IMR-90 (cell line): ENCODE results near the gene LMTK2. TPM values are rescaled to one million over a fixed set of nuclear protein-coding genes. Genes with fewer than 3 reads are reported as not detected.

Source experiments
- ATAC-seq: fragments of 200-7000 bp; cut with Tn5 transposase; 2 replicates; pipeline ENCODE4 v1.9.1; 2020; ENCODE audit warnings: low read depth, mild to moderate bottlenecking, moderate library complexity
- BruUV-seq: library from RNA; stranded (reverse); fragments of 400-500 nt; replicated peaks from 2 replicates; lab custom pipeline; 2021; lab: Mats Ljungman, UMichigan
- CTCF ChIA-PET: fragments of 300-600 bp; formaldehyde crosslinking; extraction: SDS; loops from one replicate; lab custom pipeline; 2021; ENCODE audit warnings: antibody characterized with exemption; lab: Yijun Ruan, JAX
- POLR2A ChIA-PET: fragments of 300-600 bp; sonication (Branson Sonifier 250); formaldehyde crosslinking; loops from one replicate; lab custom pipeline; 2022; ENCODE audit warnings: antibody characterized with exemption; ENCODE audit not compliant: unreplicated experiment; lab: Charles Lee
- DNase-seq: peaks from one replicate; pipeline ENCODE4 v3.0.0; 2013
- H2AFZ ChIP-seq: replicated peaks from 2 replicates; pipeline ENCODE3; 2013; ENCODE audit warnings: low read length, mild to moderate bottlenecking; ENCODE audit not compliant: poor library complexity
- H2AK5ac ChIP-seq: 2 replicates; pipeline ENCODE4 v1.6.1; 2013; ENCODE audit warnings: low read depth, low read length, inconsistent platforms
- H2AK9ac ChIP-seq: replicated peaks from 2 replicates; pipeline ENCODE3; 2013; ENCODE audit warnings: mild to moderate bottlenecking, low read depth, low read length, moderate library complexity; ENCODE audit not compliant: poor library complexity
- H2BK120ac ChIP-seq: 2 replicates; pipeline ENCODE4 v1.6.1; 2013; ENCODE audit warnings: low read depth, low read length, inconsistent platforms
- H2BK15ac ChIP-seq: 3 replicates; pipeline ENCODE4 v1.6.1; 2013; ENCODE audit warnings: low read depth, low read length, inconsistent platforms
- H2BK20ac ChIP-seq: 2 replicates; pipeline ENCODE4 v1.6.1; 2013; ENCODE audit warnings: low read depth, mild to moderate bottlenecking, inconsistent platforms, low read length, moderate library complexity
- H2BK5ac ChIP-seq: 2 replicates; pipeline ENCODE4 v1.6.1; 2013; ENCODE audit warnings: mild to moderate bottlenecking, low read depth, low read length, inconsistent platforms; ENCODE audit not compliant: poor library complexity, severe bottlenecking
- H3K14ac ChIP-seq: replicated peaks from 2 replicates; pipeline ENCODE4 v1.6.1; 2013; ENCODE audit warnings: low read depth, low read length, inconsistent platforms
- H3K18ac ChIP-seq: 2 replicates; pipeline ENCODE4 v1.6.1; 2013; ENCODE audit warnings: low read depth, low read length, control low read depth
- H3K23ac ChIP-seq: 2 replicates; pipeline ENCODE4 v1.6.1; 2013; ENCODE audit warnings: low read depth, low read length, inconsistent platforms
- H3K27ac ChIP-seq: 2 replicates; pipeline ENCODE4 v1.5.1; 2013; ENCODE audit warnings: mild to moderate bottlenecking, control low read depth, low read length; ENCODE audit not compliant: insufficient read depth
- H3K27me3 ChIP-seq: 2 replicates; pipeline ENCODE4 v1.6.1; 2013; ENCODE audit warnings: low read length; ENCODE audit not compliant: control insufficient read depth, insufficient read depth
- H3K36me3 ChIP-seq: 2 replicates; pipeline ENCODE4 v1.6.1; 2013; ENCODE audit warnings: low read length, mixed read lengths; ENCODE audit not compliant: control insufficient read depth, insufficient read depth
- H3K4ac ChIP-seq: 2 replicates; pipeline ENCODE4 v1.6.1; 2013; ENCODE audit warnings: low read depth, low read length, inconsistent platforms
- H3K4me1 ChIP-seq: 2 replicates; pipeline ENCODE4 v1.6.1; 2013; ENCODE audit warnings: low read length, mixed read lengths; ENCODE audit not compliant: control insufficient read depth, insufficient read depth
- H3K4me2 ChIP-seq: 2 replicates; pipeline ENCODE4 v1.6.1; 2013; ENCODE audit warnings: low read depth, mild to moderate bottlenecking, control low read depth, low read length, moderate library complexity
- H3K4me3 ChIP-seq: 2 replicates; pipeline ENCODE4 v1.5.1; 2013; ENCODE audit warnings: low read depth, mild to moderate bottlenecking, control low read depth, low read length, moderate library complexity; ENCODE audit not compliant: insufficient read depth
- H3K56ac ChIP-seq: 2 replicates; pipeline ENCODE4 v1.6.1; 2013; ENCODE audit warnings: low read length, inconsistent platforms; ENCODE audit not compliant: insufficient read depth; ENCODE audit errors: extremely low read depth
- H3K79me1 ChIP-seq, 2 experiments: 2 replicates each; pipeline ENCODE4 v1.6.1; 2013; ENCODE audit warnings: low read length in 2 of 2, inconsistent platforms in 1 of 2, low read depth in 1 of 2
- H3K9ac ChIP-seq: 2 replicates; pipeline ENCODE4 v1.6.1; 2013; ENCODE audit warnings: low read depth, low read length, control low read depth
- H3K9me1 ChIP-seq: 2 replicates; pipeline ENCODE4 v1.6.1; 2013; ENCODE audit warnings: low read length, inconsistent platforms; ENCODE audit not compliant: insufficient read depth
- H3K9me3 ChIP-seq: 2 replicates; pipeline ENCODE4 v1.6.1; 2013; ENCODE audit warnings: low read length; ENCODE audit not compliant: control insufficient read depth, insufficient read depth
- H4K20me1 ChIP-seq: 2 replicates; pipeline ENCODE4 v1.6.1; 2013; ENCODE audit warnings: low read length, inconsistent platforms; ENCODE audit not compliant: insufficient read depth
- H4K5ac ChIP-seq: 2 replicates; pipeline ENCODE4 v1.6.1; 2013; ENCODE audit warnings: mild to moderate bottlenecking, low read depth, low read length, control low read depth
- H4K8ac ChIP-seq, 2 experiments: 2 replicates each; pipeline ENCODE4 v1.6.1; 2013; ENCODE audit warnings: low read depth in 2 of 2, low read length in 2 of 2, control low read depth in 1 of 2, inconsistent platforms in 1 of 2
- H4K91ac ChIP-seq: 2 replicates; pipeline ENCODE4 v1.6.1; 2013; ENCODE audit warnings: low read depth, low read length, inconsistent platforms; ENCODE audit not compliant: insufficient read depth
- BHLHE40 ChIP-seq: fragments of 150-350 bp; IDR thresholded peaks from 2 replicates; pipeline ENCODE4 v1.6.1; 2016; ENCODE audit warnings: mild to moderate bottlenecking, low read depth, low read length
- CEBPB ChIP-seq: IDR thresholded peaks from 2 replicates; pipeline ENCODE4 v1.6.1; 2012; ENCODE audit warnings: low read depth, low read length, improper control_type of control experiment
- CHD1 ChIP-seq: IDR thresholded peaks from 2 replicates; pipeline ENCODE4 v1.6.1; 2012; ENCODE audit warnings: low read depth, low read length, improper control_type of control experiment
- FOS ChIP-seq: fragments of 150-350 bp; IDR thresholded peaks from 2 replicates; pipeline ENCODE4 v1.6.1; 2016; ENCODE audit warnings: low read depth, low read length
- MAFK ChIP-seq: IDR thresholded peaks from 2 replicates; pipeline ENCODE4 v1.6.1; 2012; ENCODE audit warnings: low read depth, low read length, improper control_type of control experiment
- MXI1 ChIP-seq: IDR thresholded peaks from 2 replicates; pipeline ENCODE4 v1.6.1; 2012; ENCODE audit warnings: low read depth, mild to moderate bottlenecking, low read length, moderate library complexity, borderline replicate concordance
- NFE2L2 ChIP-seq: fragments of 150-350 bp; IDR thresholded peaks from 2 replicates; pipeline ENCODE4 v1.6.1; 2016; ENCODE audit warnings: low read depth, mild to moderate bottlenecking, low read length
- POLR2A ChIP-seq: IDR thresholded peaks from 2 replicates; pipeline ENCODE4 v1.6.1; 2012; ENCODE audit warnings: mild to moderate bottlenecking, low read depth, low read length
- RAD21 ChIP-seq: IDR thresholded peaks from 2 replicates; pipeline ENCODE4 v1.6.1; 2012; ENCODE audit warnings: low read length, improper control_type of control experiment
- RCOR1 ChIP-seq: IDR thresholded peaks from 2 replicates; pipeline ENCODE4 v1.6.1; 2012; ENCODE audit warnings: mild to moderate bottlenecking, low read length, improper control_type of control experiment; ENCODE audit not compliant: insufficient replicate concordance
- RFX5 ChIP-seq: IDR thresholded peaks from 2 replicates; pipeline ENCODE4 v1.8.0; 2012; ENCODE audit warnings: low read depth, mild to moderate bottlenecking, low read length, moderate library complexity
- SMC3 ChIP-seq: fragments of 150-350 bp; IDR thresholded peaks from 2 replicates; pipeline ENCODE4 v1.6.1; 2016; ENCODE audit warnings: low read depth, mild to moderate bottlenecking, antibody characterized with exemption, low read length, moderate library complexity
- WGBS, 2 experiments: methylation state at CpG; one replicate each; pipeline versions ENCODE4 v1.1.5 to v1.1.7; 2013; ENCODE audit warnings: missing lambda C conversion rate in 2 of 2; ENCODE audit not compliant: insufficient read length in 1 of 2; ENCODE audit errors: extremely low coverage in 2 of 2; 5-methylcytosine and 5-hydroxymethylcytosine counted together
- dilution Hi-C: fragments of 300-500 bp; cut with HindIII; formaldehyde crosslinking; loops from one replicate; pipeline ENCODE4 v1.14.3; 2018; ENCODE audit warnings: low sequenced_read_pairs; ENCODE audit not compliant: unreplicated experiment
- in situ Hi-C: fragments of 300-500 bp; cut with MboI; formaldehyde crosslinking; loops from 3 replicates; pipeline ENCODE4 v1.14.3; 2019; ENCODE audit warnings: low sequenced_read_pairs, inconsistent platforms, mixed read lengths
- intact Hi-C: fragments of 100-400 bp; cut with micrococcal nuclease; formaldehyde crosslinking; loops from 2 replicates; pipeline ENCODE4 v1.10.0; 2022
- polyA plus RNA-seq, 3 experiments: library from polyadenylated mRNA; depleted of rRNA; stranded (reverse); fragments of >200 nt; gene quantifications; 2 replicates each; pipeline ENCODE4 v1.2.3, GENCODE V29; 2012; ENCODE audit warnings: low replicate concordance in 1 of 3
- total RNA-seq: library from RNA; depleted of rRNA; stranded (reverse); fragments of >200 nt; gene quantifications from 2 replicates; pipeline ENCODE4 v1.2.3, GENCODE V29; 2012
- TF ChIP-seq, protein P1 (sequence below): fragments of 150-350 bp; IDR thresholded peaks from 2 replicates; pipeline ENCODE4 v1.6.1; 2016; ENCODE audit warnings: low read depth, mild to moderate bottlenecking, low read length, moderate library complexity, borderline replicate concordance
- TF ChIP-seq, protein P2 (sequence below): conservative IDR thresholded peaks from 2 replicates; pipeline ENCODE4 v1.5.1; 2012; ENCODE audit warnings: mild to moderate bottlenecking, low read depth, low read length, improper control_type of control experiment
- TF ChIP-seq, protein P3 (sequence below): fragments of 150-350 bp; IDR thresholded peaks from 2 replicates; pipeline ENCODE4 v1.6.1; 2017; ENCODE audit warnings: mild to moderate bottlenecking, antibody characterized with exemption, low read length, low read depth

LMTK2 gene
- total and polyA plus RNA-seq, 2 of the 4 experiments (the other 2 are of a cell fraction) = 4.4 to 5.0 TPM

DNA sequence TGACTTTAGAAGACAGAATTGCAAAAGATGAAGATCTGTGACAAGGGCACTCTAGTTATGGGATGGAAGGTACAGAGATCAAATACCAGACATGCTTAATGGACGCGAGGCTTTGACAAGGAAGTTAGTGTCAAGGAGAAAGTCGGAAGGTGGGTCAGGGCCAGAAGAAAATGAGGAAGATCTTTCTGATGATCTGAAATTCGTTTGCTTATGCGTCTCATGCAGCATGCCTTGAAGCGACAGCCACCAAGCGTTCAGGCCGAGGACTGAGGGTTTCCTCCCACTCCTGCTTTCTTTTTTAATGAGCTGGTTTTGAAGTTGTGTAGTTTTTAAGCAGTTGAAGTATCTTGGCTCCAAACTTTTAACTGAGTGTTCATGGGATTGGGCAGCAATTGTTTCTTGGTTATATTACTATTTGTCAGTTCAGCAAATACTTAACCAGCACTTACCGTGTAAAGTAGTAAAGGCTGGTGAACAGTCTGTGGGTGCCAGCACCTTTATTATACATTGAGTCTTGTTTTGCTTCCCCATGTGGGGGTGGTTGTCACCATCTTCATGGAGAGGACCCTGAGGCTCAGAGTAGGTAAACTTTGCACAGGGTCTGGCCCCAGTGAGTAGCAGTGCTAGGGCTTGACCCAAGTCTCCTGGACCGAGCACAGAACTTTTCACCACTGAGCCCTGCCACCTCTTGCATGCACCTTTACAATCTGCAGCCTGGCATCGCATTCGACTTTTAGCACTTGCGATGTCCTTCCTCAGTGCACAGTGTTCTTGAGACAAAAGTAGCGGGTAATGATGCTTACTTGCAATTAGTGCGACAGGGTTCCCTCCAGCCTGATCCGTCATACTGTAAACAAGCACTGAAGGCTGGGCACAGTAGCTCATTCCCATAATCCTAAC is 90.3 kb downstream of the LMTK2 start:
- no peak overlapping the region for H2BK120ac ChIP-seq
- no peaks in the 10 kb centered on the region for H4K20me1 ChIP-seq
- no peak overlapping the region for H4K5ac ChIP-seq
- H3K56ac ChIP-seq = no peak overlapping the region
- H2BK5ac ChIP-seq = no peak overlapping the region
- no TSS peak for BruUV-seq
- H3K9ac ChIP-seq = no peak overlapping the region
- peaks cover 5% of the 10 kb centered on the region; the same call in 1 of the 2 replicates for H3K9me1 ChIP-seq
- peaks cover 12% of the 10 kb centered on the region; the same call in 1 of the 2 replicates for H3K36me3 ChIP-seq
- H2BK20ac ChIP-seq = no peak overlapping the region
- ATAC-seq (no peak), DNase-seq (no peak)
- intact Hi-C loops = no loop called here
- H2AK5ac ChIP-seq = no peak overlapping the region
- no peak overlapping the region for H3K23ac ChIP-seq
- H3K4me2 ChIP-seq = no peak overlapping the region
- no peak overlapping the region for H4K91ac ChIP-seq
- H2BK15ac ChIP-seq = no peak overlapping the region
- dilution Hi-C loops = no loop called here
- H4K8ac ChIP-seq = no peak overlapping the region
- 91% methylated on average over 6 of the region's 16 CpGs; no CpG with 5 or more reads in 1 of the 2 experiments for WGBS, 2 experiments
- H3K18ac ChIP-seq = no peak overlapping the region
- CTCF ChIA-PET = no interaction called here
- no peak overlapping the region for H3K27ac ChIP-seq
- in situ Hi-C loops = no loop called here
- H3K4me3 ChIP-seq = no peak overlapping the region
- POLR2A ChIA-PET = no interaction called here
- no peak overlapping the region for H3K14ac ChIP-seq
- H2AK9ac ChIP-seq = no peak overlapping the region
- peaks cover 2% of the 10 kb centered on the region; the same call in 1 of the 2 replicates for H3K4me1 ChIP-seq
- peaks cover 3% of the 10 kb centered on the region; the same call in 1 of the 2 replicates for H3K9me3 ChIP-seq
- no peak overlapping the region for H3K4ac ChIP-seq
- H2AFZ ChIP-seq = no peak overlapping the region
- peaks cover 5 to 11% of the 10 kb centered on the region in 2 experiments for H3K79me1 ChIP-seq
- no peaks in the 10 kb centered on the region for H3K27me3 ChIP-seq
- TF ChIP-seq SMC3 (no peak), RFX5 (no peak), CHD1 (no peak), NFE2L2 (no peak), MAFK (no peak), RCOR1 (no peak), BHLHE40 (no peak), FOS (no peak), RAD21 (no peak), POLR2A (no peak), MXI1 (no peak), CEBPB (no peak)
- TF ChIP-seq, protein P1, sequence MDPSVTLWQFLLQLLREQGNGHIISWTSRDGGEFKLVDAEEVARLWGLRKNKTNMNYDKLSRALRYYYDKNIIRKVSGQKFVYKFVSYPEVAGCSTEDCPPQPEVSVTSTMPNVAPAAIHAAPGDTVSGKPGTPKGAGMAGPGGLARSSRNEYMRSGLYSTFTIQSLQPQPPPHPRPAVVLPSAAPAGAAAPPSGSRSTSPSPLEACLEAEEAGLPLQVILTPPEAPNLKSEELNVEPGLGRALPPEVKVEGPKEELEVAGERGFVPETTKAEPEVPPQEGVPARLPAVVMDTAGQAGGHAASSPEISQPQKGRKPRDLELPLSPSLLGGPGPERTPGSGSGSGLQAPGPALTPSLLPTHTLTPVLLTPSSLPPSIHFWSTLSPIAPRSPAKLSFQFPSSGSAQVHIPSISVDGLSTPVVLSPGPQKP = no peak
- TF ChIP-seq, protein P2, sequence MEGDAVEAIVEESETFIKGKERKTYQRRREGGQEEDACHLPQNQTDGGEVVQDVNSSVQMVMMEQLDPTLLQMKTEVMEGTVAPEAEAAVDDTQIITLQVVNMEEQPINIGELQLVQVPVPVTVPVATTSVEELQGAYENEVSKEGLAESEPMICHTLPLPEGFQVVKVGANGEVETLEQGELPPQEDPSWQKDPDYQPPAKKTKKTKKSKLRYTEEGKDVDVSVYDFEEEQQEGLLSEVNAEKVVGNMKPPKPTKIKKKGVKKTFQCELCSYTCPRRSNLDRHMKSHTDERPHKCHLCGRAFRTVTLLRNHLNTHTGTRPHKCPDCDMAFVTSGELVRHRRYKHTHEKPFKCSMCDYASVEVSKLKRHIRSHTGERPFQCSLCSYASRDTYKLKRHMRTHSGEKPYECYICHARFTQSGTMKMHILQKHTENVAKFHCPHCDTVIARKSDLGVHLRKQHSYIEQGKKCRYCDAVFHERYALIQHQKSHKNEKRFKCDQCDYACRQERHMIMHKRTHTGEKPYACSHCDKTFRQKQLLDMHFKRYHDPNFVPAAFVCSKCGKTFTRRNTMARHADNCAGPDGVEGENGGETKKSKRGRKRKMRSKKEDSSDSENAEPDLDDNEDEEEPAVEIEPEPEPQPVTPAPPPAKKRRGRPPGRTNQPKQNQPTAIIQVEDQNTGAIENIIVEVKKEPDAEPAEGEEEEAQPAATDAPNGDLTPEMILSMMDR = no peak
- TF ChIP-seq, protein P3, sequence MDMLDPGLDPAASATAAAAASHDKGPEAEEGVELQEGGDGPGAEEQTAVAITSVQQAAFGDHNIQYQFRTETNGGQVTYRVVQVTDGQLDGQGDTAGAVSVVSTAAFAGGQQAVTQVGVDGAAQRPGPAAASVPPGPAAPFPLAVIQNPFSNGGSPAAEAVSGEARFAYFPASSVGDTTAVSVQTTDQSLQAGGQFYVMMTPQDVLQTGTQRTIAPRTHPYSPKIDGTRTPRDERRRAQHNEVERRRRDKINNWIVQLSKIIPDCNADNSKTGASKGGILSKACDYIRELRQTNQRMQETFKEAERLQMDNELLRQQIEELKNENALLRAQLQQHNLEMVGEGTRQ = no peak
